Sigmoid colon (tissue), 4 donors: ENCODE results near the gene MEI1.

Experiments
- CTCF ChIP-seq, 4 experiments: fragments of 450-650 bp in 3 of 4; fragments of 200-600 bp in 1 of 4; IDR thresholded peaks; one replicate each; pipeline ENCODE4 v1.5.1; 2016 to 2019; ENCODE audit warnings: antibody characterized with exemption in 4 of 4, mild to moderate bottlenecking in 3 of 4, moderate library complexity in 2 of 4
- POLR2A ChIP-seq, 2 donors: fragments of 450-650 bp; IDR thresholded peaks; one replicate each; pipeline ENCODE4 v1.6.1; 2016; ENCODE audit warnings: antibody characterized with exemption in 2 of 2, mild to moderate bottlenecking in 2 of 2, moderate library complexity in 2 of 2
- POLR2AphosphoS5 ChIP-seq, 4 donors: sonication (generic); formaldehyde crosslinking; IDR thresholded peaks; one replicate each; pipeline ENCODE4 v1.6.1; 2017; ENCODE audit warnings: antibody characterized with exemption in 4 of 4

- no peak for TF ChIP-seq CTCF (IDR thresholded peaks at IDR 0.05)
- TF ChIP-seq POLR2AphosphoS5 (IDR thresholded peaks at IDR 0.05) = no peak
- no peak for TF ChIP-seq POLR2A (IDR thresholded peaks at IDR 0.05)
Observed at GRCh38 chr22:41781507-41781906, 82.2 kb downstream of the MEI1 start.
